K562 (cell line): ENCODE measurements around the gene CDKN2AIP. TPM values are rescaled to one million over a fixed set of nuclear protein-coding genes. Genes with fewer than 3 reads are reported as not detected.
"Not testable (repeated sequence)": the region's sequence is repeated elsewhere in the genome, so short reads cannot be mapped to it uniquely, and the experiment has no call there.

ENCODE experiments used
- ATAC-seq: fragments of 200-7000 bp; cut with Tn5 transposase; 3 replicates; pipeline ENCODE4 v1.9.1; 2020; ENCODE audit warnings: moderate library complexity
- BruUV-seq: library from RNA; stranded (reverse); fragments of 400-500 nt; replicated peaks from 2 replicates; lab custom pipeline; 2021; lab: Mats Ljungman, UMichigan
- CTCF ChIA-PET: fragments of 300-600 bp; formaldehyde crosslinking; extraction: SDS; loops from one replicate; lab custom pipeline; 2021; ENCODE audit warnings: low intra/inter-chr PET ratio; lab: Yijun Ruan, JAX
- POLR2A ChIA-PET: fragments of 300-600, 350-650 bp; sonication (Branson Sonifier 250); formaldehyde crosslinking; extraction: SDS; loops from one replicate; lab custom pipeline; 2021; ENCODE audit warnings: antibody characterized with exemption, inconsistent platforms; lab: Yijun Ruan, JAX
- DNase-seq, 4 experiments: peaks; one replicate each; pipeline versions ENCODE4 v3.0.0 to v3.0.0-alpha.2; 2011 to 2018; ENCODE audit warnings: low spot score in 3 of 4, mixed read lengths in 3 of 4; ENCODE audit errors: extremely low read depth in 1 of 4
- FAIRE-seq: peaks from 2 replicates; lab custom pipeline; 2011; peaks lifted over from hg19 to GRCh38; lab: Jason Lieb, UNC
- H2AFZ ChIP-seq: 2 replicates; pipeline ENCODE4 v1.6.0; 2011; ENCODE audit warnings: low read depth, low read length, control low read depth, inconsistent platforms
- H3K27ac ChIP-seq: fragments of 200-600 bp; 3 replicates; pipeline ENCODE4 v1.8.0; 2011; ENCODE audit warnings: low read depth, mild to moderate bottlenecking, control low read depth, inconsistent platforms, low read length, moderate library complexity, mixed read lengths; ENCODE audit errors: extremely low read depth
- H3K27me3 ChIP-seq, 2 experiments: fragments of 300-600 bp in 1 of 2; 2 replicates in 1 of 2; 3 replicates in 1 of 2; pipeline versions ENCODE4 v1.6.0 to v1.8.0; 2011; ENCODE audit warnings: inconsistent platforms in 2 of 2, low read length in 2 of 2, mild to moderate bottlenecking in 1 of 2, mixed read lengths in 1 of 2, moderate library complexity in 1 of 2; ENCODE audit not compliant: control insufficient read depth in 2 of 2, insufficient read depth in 2 of 2
- H3K36me3 ChIP-seq: fragments of 300-600 bp; 3 replicates; pipeline ENCODE4 v1.8.0; 2011; ENCODE audit warnings: mild to moderate bottlenecking, low read length, inconsistent platforms; ENCODE audit not compliant: control insufficient read depth, insufficient read depth
- H3K4me1 ChIP-seq, 2 experiments: fragments of 200-600 bp in 1 of 2; replicated peaks in 1 of 2; 2 replicates in 1 of 2; 3 replicates in 1 of 2; pipeline versions ENCODE4 v1.5.1 to v1.8.0; 2011; ENCODE audit warnings: inconsistent platforms in 2 of 2, low read length in 2 of 2, mild to moderate bottlenecking in 1 of 2, mixed read lengths in 1 of 2, moderate library complexity in 1 of 2; ENCODE audit not compliant: control insufficient read depth in 2 of 2, insufficient read depth in 2 of 2
- H3K4me2 ChIP-seq: 2 replicates; pipeline ENCODE4 v1.6.1; 2011; ENCODE audit warnings: low read length, control low read depth, inconsistent platforms, mixed read lengths; ENCODE audit not compliant: insufficient read depth
- H3K4me3 ChIP-seq: fragments of 200-600 bp; sonication (generic), shearing (Covaris generic); 2 replicates; pipeline ENCODE4 v1.5.1; 2016; ENCODE audit warnings: control low read depth, inconsistent platforms
- H3K79me2 ChIP-seq: fragments of 200-600 bp; 3 replicates; pipeline ENCODE4 v1.8.0; 2011; ENCODE audit warnings: low read length, inconsistent platforms; ENCODE audit not compliant: control insufficient read depth, insufficient read depth
- H3K9ac ChIP-seq, 2 experiments: 2 replicates each; pipeline versions ENCODE4 v1.6.0 to v1.6.1; 2011; ENCODE audit warnings: low read depth in 2 of 2, low read length in 2 of 2, control low read depth in 1 of 2, inconsistent platforms in 1 of 2, mild to moderate bottlenecking in 1 of 2, mixed read lengths in 1 of 2; ENCODE audit not compliant: insufficient read depth in 1 of 2
- H3K9me1 ChIP-seq: one replicate; pipeline ENCODE4 v1.6.0; 2011; ENCODE audit warnings: inconsistent platforms, mild to moderate bottlenecking, low read length, moderate library complexity; ENCODE audit not compliant: control insufficient read depth, insufficient read depth
- H3K9me3 ChIP-seq: replicated peaks from 2 replicates; pipeline ENCODE4 v1.5.1; 2011; ENCODE audit warnings: low read depth, low read length, inconsistent platforms; ENCODE audit not compliant: control insufficient read depth, insufficient read depth
- H4K20me1 ChIP-seq: replicated peaks from 2 replicates; pipeline ENCODE4 v1.6.1; 2011; ENCODE audit warnings: low read length, inconsistent platforms, mixed read lengths; ENCODE audit not compliant: control insufficient read depth, insufficient read depth
- ASH1L ChIP-seq: fragments of 450-650 bp; IDR thresholded peaks from 2 replicates; pipeline ENCODE4 v1.6.1; 2018; ENCODE audit warnings: borderline replicate concordance, mild to moderate bottlenecking, low read depth; ENCODE audit not compliant: partially characterized antibody
- C11orf30 ChIP-seq: fragments of 450-650 bp; IDR thresholded peaks from 2 replicates; pipeline ENCODE4 v1.6.1; 2016; ENCODE audit warnings: low read depth, mild to moderate bottlenecking
- MAFG ChIP-seq: fragments of 450-650 bp; conservative IDR thresholded peaks from 2 replicates; pipeline ENCODE4 v1.6.1; 2016; ENCODE audit warnings: missing genetic modification characterization, missing compliant biosample characterization
- MAFK ChIP-seq: IDR thresholded peaks from 2 replicates; pipeline ENCODE4 v1.6.1; 2011; ENCODE audit warnings: low read length, improper control_type of control experiment
- MBD2 ChIP-seq: sonication (generic); IDR thresholded peaks from 2 replicates; pipeline ENCODE4 v1.6.1; 2016; ENCODE audit warnings: low read depth, borderline replicate concordance
- NFYB ChIP-seq: IDR thresholded peaks from 2 replicates; pipeline ENCODE4 v1.6.1; 2011; ENCODE audit warnings: mild to moderate bottlenecking, moderate library complexity; ENCODE audit not compliant: insufficient read length; ENCODE audit errors: extremely low read depth
- RBM25 ChIP-seq: fragments of 200-400 bp; formaldehyde crosslinking; IDR thresholded peaks from 2 replicates; pipeline ENCODE4 v1.6.1; 2018; ENCODE audit warnings: low read length, low read depth, moderate library complexity; ENCODE audit not compliant: severe bottlenecking
- ZNF316 ChIP-seq: fragments of 450-650 bp; IDR thresholded peaks from 2 replicates; pipeline ENCODE4 v1.6.1; 2016
- WGBS: fragments of 100-300 bp; shearing (Covaris generic); methylation state at CpG from one replicate; pipeline ENCODE4 v1.1.6; 2016; ENCODE audit warnings: low coverage, mixed read lengths; ENCODE audit not compliant: insufficient coverage; ENCODE audit errors: missing lambda C conversion rate; 5-methylcytosine and 5-hydroxymethylcytosine counted together
- in situ Hi-C: fragments of 300-500 bp; cut with MboI; formaldehyde crosslinking; loops from 4 replicates; pipeline ENCODE4 v1.15.0; 2018; ENCODE audit warnings: inconsistent platforms, mixed read lengths
- intact Hi-C: fragments of 100-400 bp; cut with micrococcal nuclease; formaldehyde crosslinking; loops from 2 replicates; pipeline ENCODE4 v1.14.2; 2022
- polyA plus RNA-seq, 8 experiments: library from polyadenylated mRNA; depleted of rRNA in 4 of 8; stranded (reverse) in 5 of 8; unstranded in 3 of 8; fragments of >200 nt; fragmentation: Nextera tagmentation in 2 of 8; fragmentation: Illumina TruSeq in 1 of 8; extraction: Ambion mirVana in 2 of 8; extraction: Trizol in 1 of 8; gene quantifications; 2 replicates each; pipeline versions ENCODE4 v1.2.1 to v1.2.3, GENCODE V29; 2011 to 2014; ENCODE audit warnings: inconsistent platforms in 1 of 8, missing spikeins in 1 of 8
- total RNA-seq, 7 experiments: library from RNA; depleted of rRNA in 6 of 7; stranded (reverse); fragments of >200 nt in 6 of 7; fragmentation: Illumina TruSeq in 2 of 7; extraction: Trizol in 2 of 7; gene quantifications; 2 replicates each; pipeline versions ENCODE4 v1.2.1 to v1.2.3, GENCODE V29; 2011 to 2021; ENCODE audit warnings: low replicate concordance in 1 of 7

CDKN2AIP gene
- total and polyA plus RNA-seq, 9 of the 15 experiments (the other 6 are each of a cell fraction or from before 2014, with no cell fraction given): 5.9 to 22.0 (median 19.7) TPM

- in situ Hi-C loops: loop anchor here (25.0 kb wide), 1 partner anchor 698 kb away; no protein-coding TSS in a partner anchor
- ATAC-seq, H3K9ac ChIP-seq, H3K9me3 ChIP-seq, BruUV-seq: not testable (repeated sequence)
- peak; percentile 79 for TF ChIP-seq ZNF316
- peak; percentile 23 for TF ChIP-seq RBM25
- TF ChIP-seq NFYB: peak; percentile 71
- TF ChIP-seq C11orf30: peak; percentile 54
- peak; percentile 44 for TF ChIP-seq MAFG
- 0 out of 2 replicates have a peak, but pooled peaks have one; percentile 5 for TF ChIP-seq MAFK
- peak; percentile 48; the same call in 1 of the 2 replicates for TF ChIP-seq MBD2
- TF ChIP-seq ASH1L: peak; percentile 60
- TF ChIP-seq, all 486 proteins: peak for 8; not testable (repeated sequence) for 478
- 43% methylated on average over 9 of the region's 11 CpGs for WGBS
- H3K4me1 ChIP-seq, H3K27me3 ChIP-seq, FAIRE-seq, H3K4me2 ChIP-seq, H3K36me3 ChIP-seq, H3K79me2 ChIP-seq, H3K9me1 ChIP-seq, CTCF ChIA-PET, DNase-seq, H3K4me3 ChIP-seq, H3K27ac ChIP-seq, intact Hi-C loops, H2AFZ ChIP-seq, H4K20me1 ChIP-seq: not testable (repeated sequence)
- POLR2A ChIA-PET: interaction anchor here (0.8 to 2.7 kb wide), 3 partner anchors 17 to 20 kb away, joined by 3 to 8 read pairs (median 3); partner anchors contain the start of gene CDKN2AIP
Observed at GRCh38 chr4:183463903-183464619, 19.6 kb downstream of the CDKN2AIP start.
